ENCODE results near the gene CFAP77. TPM values are rescaled to one million over a fixed set of nuclear protein-coding genes. Genes with fewer than 3 reads are reported as not detected.

The CFAP77 gene
- total and polyA plus RNA-seq, 2 of the 4 experiments (the other 2 are of a cell fraction): not detected

DNA sequence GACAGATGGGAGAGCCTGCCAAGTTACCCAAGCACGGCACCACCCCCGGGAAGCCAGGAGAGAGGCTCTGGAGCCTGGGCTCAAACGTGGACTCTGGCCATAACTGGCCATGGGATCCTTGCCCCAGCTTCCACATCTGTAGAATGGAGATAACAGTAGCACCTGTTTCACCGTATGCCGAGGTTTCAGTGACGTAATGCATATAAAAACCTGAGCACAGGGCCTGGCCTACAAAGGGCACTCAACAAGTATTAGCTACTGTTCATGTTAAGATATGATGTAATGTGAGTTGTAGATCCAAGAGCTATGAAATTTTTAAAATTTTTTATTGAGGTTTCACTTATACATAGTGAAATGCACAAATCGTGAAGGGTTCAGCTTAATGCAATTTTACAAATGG is 90.2 kb downstream of the CFAP77 start:
- H3K9me1 ChIP-seq (ENCODE audit: insufficient read depth, low read length): no peaks in the 10 kb centered on the region
- TF ChIP-seq POLR2A (IDR thresholded peaks at IDR 0.05; ENCODE audit: low read depth, low read length) (no peak), RAD21 (IDR thresholded peaks at IDR 0.05; ENCODE audit: low read length) (no peak), RFX5 (IDR thresholded peaks at IDR 0.05; ENCODE audit: low read depth, low read length) (no peak), CHD1 (IDR thresholded peaks at IDR 0.05; ENCODE audit: low read depth, low read length) (no peak), NFE2L2 (IDR thresholded peaks at IDR 0.05; ENCODE audit: low read depth, low read length) (no peak), MAFK (IDR thresholded peaks at IDR 0.05; ENCODE audit: low read depth, low read length) (no peak), BHLHE40 (IDR thresholded peaks at IDR 0.05; ENCODE audit: low read depth, low read length) (no peak), MAZ (IDR thresholded peaks at IDR 0.05; ENCODE audit: borderline replicate concordance, low read depth, low read length) (no peak), CEBPB (IDR thresholded peaks at IDR 0.05; ENCODE audit: low read depth, low read length) (no peak), MXI1 (IDR thresholded peaks at IDR 0.05; ENCODE audit: borderline replicate concordance, low read depth, low read length) (no peak), RCOR1 (IDR thresholded peaks at IDR 0.05; ENCODE audit: insufficient replicate concordance, low read length) (no peak)
- TF ChIP-seq, protein P1, sequence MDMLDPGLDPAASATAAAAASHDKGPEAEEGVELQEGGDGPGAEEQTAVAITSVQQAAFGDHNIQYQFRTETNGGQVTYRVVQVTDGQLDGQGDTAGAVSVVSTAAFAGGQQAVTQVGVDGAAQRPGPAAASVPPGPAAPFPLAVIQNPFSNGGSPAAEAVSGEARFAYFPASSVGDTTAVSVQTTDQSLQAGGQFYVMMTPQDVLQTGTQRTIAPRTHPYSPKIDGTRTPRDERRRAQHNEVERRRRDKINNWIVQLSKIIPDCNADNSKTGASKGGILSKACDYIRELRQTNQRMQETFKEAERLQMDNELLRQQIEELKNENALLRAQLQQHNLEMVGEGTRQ (IDR thresholded peaks at IDR 0.05; ENCODE audit: low read depth, low read length): no peak
- TF ChIP-seq, protein P2, sequence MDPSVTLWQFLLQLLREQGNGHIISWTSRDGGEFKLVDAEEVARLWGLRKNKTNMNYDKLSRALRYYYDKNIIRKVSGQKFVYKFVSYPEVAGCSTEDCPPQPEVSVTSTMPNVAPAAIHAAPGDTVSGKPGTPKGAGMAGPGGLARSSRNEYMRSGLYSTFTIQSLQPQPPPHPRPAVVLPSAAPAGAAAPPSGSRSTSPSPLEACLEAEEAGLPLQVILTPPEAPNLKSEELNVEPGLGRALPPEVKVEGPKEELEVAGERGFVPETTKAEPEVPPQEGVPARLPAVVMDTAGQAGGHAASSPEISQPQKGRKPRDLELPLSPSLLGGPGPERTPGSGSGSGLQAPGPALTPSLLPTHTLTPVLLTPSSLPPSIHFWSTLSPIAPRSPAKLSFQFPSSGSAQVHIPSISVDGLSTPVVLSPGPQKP (IDR thresholded peaks at IDR 0.05; ENCODE audit: borderline replicate concordance, low read depth, low read length): no peak
- H3K23ac ChIP-seq (ENCODE audit: low read depth, low read length): no peak overlapping the region
- no peak overlapping the region for H3K27ac ChIP-seq (ENCODE audit: insufficient read depth, low read length)
- no peak overlapping the region for H2BK15ac ChIP-seq (ENCODE audit: low read depth, low read length)
- no peak overlapping the region for H2AK5ac ChIP-seq (ENCODE audit: low read depth, low read length)
- H3K36me3 ChIP-seq (ENCODE audit: control insufficient read depth, insufficient read depth, low read length): no peaks in the 10 kb centered on the region
- no peak overlapping the region for H3K4me2 ChIP-seq (ENCODE audit: low read depth, low read length)
- H3K9me3 ChIP-seq (ENCODE audit: control insufficient read depth, insufficient read depth, low read length): no peaks in the 10 kb centered on the region
- 0 out of 2 replicates have a peak, but pooled peaks cover 2% of the 10 kb centered on the region for H3K4me1 ChIP-seq (ENCODE audit: control insufficient read depth, insufficient read depth, low read length)
- 20% methylated on average over 1 of the region's 7 CpGs; no CpG with 5 or more reads in 1 of the 2 experiments for WGBS, 2 experiments (ENCODE audit: extremely low coverage in 2 of 2, insufficient read length in 1 of 2)
- no TSS peak for BruUV-seq (replicated peaks)
- H3K14ac ChIP-seq (replicated peaks; ENCODE audit: low read depth, low read length): no peak overlapping the region
- POLR2A ChIA-PET (ENCODE audit: unreplicated experiment): no interaction called here
- no peak overlapping the region for H3K4me3 ChIP-seq (ENCODE audit: insufficient read depth, low read depth, low read length)
- no peak overlapping the region for H2AFZ ChIP-seq (replicated peaks; ENCODE audit: low read length, poor library complexity)
- in situ Hi-C loops (cut with MboI; ENCODE audit: low sequenced_read_pairs) (no loop called here), dilution Hi-C loops (cut with HindIII; ENCODE audit: low sequenced_read_pairs, unreplicated experiment) (no loop called here), intact Hi-C loops (cut with micrococcal nuclease) (loop anchor here (10.0 kb wide), 1 partner anchor 85 kb away; the partner anchor contains the start of gene CFAP77)
- H2BK5ac ChIP-seq (ENCODE audit: low read depth, low read length, poor library complexity, severe bottlenecking): no peak overlapping the region
- no peak overlapping the region for H3K9ac ChIP-seq (ENCODE audit: low read depth, low read length)
- no peak overlapping the region for H2BK120ac ChIP-seq (ENCODE audit: low read depth, low read length)
- no peak overlapping the region for H2BK20ac ChIP-seq (ENCODE audit: low read depth, low read length)
- CTCF ChIA-PET: no interaction called here
- ATAC-seq (ENCODE audit: low read depth): no peak
- no peak overlapping the region for H4K91ac ChIP-seq (ENCODE audit: insufficient read depth, low read depth, low read length)
- no peak overlapping the region for H4K8ac ChIP-seq (ENCODE audit: low read depth in 2 of 2, low read length in 2 of 2)
- H3K18ac ChIP-seq (ENCODE audit: low read depth, low read length): no peak overlapping the region
- DNase-seq: no peak
- H3K79me1 ChIP-seq (ENCODE audit: low read depth in 1 of 2, low read length in 2 of 2): no peaks in the 10 kb centered on the region
- H3K56ac ChIP-seq (ENCODE audit: extremely low read depth, insufficient read depth, low read length): no peak overlapping the region
- no peak overlapping the region for H4K5ac ChIP-seq (ENCODE audit: low read depth, low read length)
- H3K4ac ChIP-seq (ENCODE audit: low read depth, low read length): no peak overlapping the region
- H4K20me1 ChIP-seq (ENCODE audit: insufficient read depth, low read length): no peaks in the 10 kb centered on the region
- H2AK9ac ChIP-seq (replicated peaks; ENCODE audit: low read depth, low read length, poor library complexity): no peak overlapping the region
- H3K27me3 ChIP-seq (ENCODE audit: control insufficient read depth, insufficient read depth, low read length): peaks cover 37% of the 10 kb centered on the region
